OCI-LY7 (cell line): ENCODE measurements around the gene MIEF2. TPM values are rescaled to one million over a fixed set of nuclear protein-coding genes. Genes with fewer than 3 reads are reported as not detected.

Source experiments
- BruUV-seq: library from RNA; stranded (reverse); fragments of 400-500 nt; replicated peaks from 2 replicates; lab custom pipeline; 2021; lab: Mats Ljungman, UMichigan
- CTCF ChIA-PET: fragments of 300-600 bp; sonication (Branson Sonifier 250); formaldehyde crosslinking; loops from one replicate; lab custom pipeline; 2022; ENCODE audit warnings: antibody characterized with exemption; ENCODE audit not compliant: unreplicated experiment; lab: Charles Lee
- POLR2A ChIA-PET: fragments of 300-600 bp; sonication (Branson Sonifier 250); formaldehyde crosslinking; loops from one replicate; lab custom pipeline; 2022; ENCODE audit warnings: antibody characterized with exemption; lab: Charles Lee
- DNase-seq: peaks from one replicate; pipeline ENCODE4 v3.0.0-alpha.2; 2015; ENCODE audit warnings: low spot score
- H2AFZ ChIP-seq: fragments of 200-600 bp; sonication (generic), shearing (Covaris generic); 2 replicates; pipeline ENCODE4 v1.6.1; 2014; ENCODE audit warnings: mild to moderate bottlenecking, antibody characterized with exemption, low read length, moderate library complexity
- H3K27ac ChIP-seq: fragments of 200-600 bp; sonication (generic); 2 replicates; pipeline ENCODE4 v1.5.1; 2014; ENCODE audit warnings: mixed run types, low read depth, mild to moderate bottlenecking, moderate library complexity, low read length, inconsistent platforms; ENCODE audit not compliant: poor library complexity, severe bottlenecking
- H3K36me3 ChIP-seq: fragments of 200-600 bp; sonication (generic); 2 replicates; pipeline ENCODE4 v1.6.1; 2014; ENCODE audit warnings: mild to moderate bottlenecking, antibody characterized with exemption, low read length, moderate library complexity, mixed read lengths; ENCODE audit not compliant: insufficient read depth
- H3K4me1 ChIP-seq: fragments of 200-600 bp; sonication (generic); 2 replicates; pipeline ENCODE4 v1.5.1; 2014; ENCODE audit warnings: mild to moderate bottlenecking, low read length; ENCODE audit not compliant: insufficient read depth, poor library complexity, severe bottlenecking
- H3K4me2 ChIP-seq: fragments of 200-600 bp; sonication (generic); 2 replicates; pipeline ENCODE4 v1.6.1; 2014; ENCODE audit warnings: mild to moderate bottlenecking, low read length
- H3K4me3 ChIP-seq: fragments of 200-600 bp; sonication (generic); 2 replicates; pipeline ENCODE4 v1.5.1; 2014; ENCODE audit warnings: mild to moderate bottlenecking, low read depth, low read length; ENCODE audit not compliant: poor library complexity, severe bottlenecking
- H3K79me2 ChIP-seq: fragments of 200-600 bp; sonication (generic); 2 replicates; pipeline ENCODE4 v1.6.1; 2016; ENCODE audit warnings: low read depth, mild to moderate bottlenecking, low read length, moderate library complexity, mixed read lengths; ENCODE audit not compliant: insufficient read depth
- H3K9me2 ChIP-seq: fragments of 200-600 bp; sonication (generic); 2 replicates; pipeline ENCODE4 v1.6.1; 2016; ENCODE audit warnings: mild to moderate bottlenecking, low read length, mixed read lengths; ENCODE audit not compliant: insufficient read depth
- H3K9me3 ChIP-seq: fragments of 200-600 bp; sonication (generic); 2 replicates; pipeline ENCODE4 v1.6.1; 2014; ENCODE audit warnings: mild to moderate bottlenecking, mixed run types, low read length, mixed read lengths
- H4K20me1 ChIP-seq: fragments of 200-600 bp; sonication (generic); 2 replicates; pipeline ENCODE4 v1.6.1; 2014; ENCODE audit warnings: mild to moderate bottlenecking, antibody characterized with exemption, low read length, moderate library complexity, mixed read lengths; ENCODE audit not compliant: insufficient read depth
- EZH2phosphoT487 ChIP-seq: fragments of 200-600 bp; sonication (generic); IDR thresholded peaks from 2 replicates; pipeline ENCODE4 v1.6.1; 2018; ENCODE audit warnings: low read depth, borderline replicate concordance, mild to moderate bottlenecking, mixed run types, antibody characterized with exemption, low read length, moderate library complexity, mixed read lengths
- intact Hi-C: fragments of 100-400 bp; cut with micrococcal nuclease; formaldehyde crosslinking; loops from one replicate; pipeline ENCODE4 v1.10.0; 2022; ENCODE audit not compliant: unreplicated experiment
- total RNA-seq, 2 experiments: library from RNA; depleted of rRNA in 1 of 2; stranded (reverse); fragments of >200 nt in 1 of 2; shearing (Covaris generic) in 1 of 2; gene quantifications; 2 replicates each; pipeline ENCODE4 v1.2.3, GENCODE V29; 2014 to 2022
- TF ChIP-seq, protein P1 (sequence below): fragments of 200-600 bp; sonication (generic); conservative IDR thresholded peaks from 2 replicates; pipeline ENCODE4 v1.5.1; 2014; ENCODE audit warnings: mild to moderate bottlenecking, antibody characterized with exemption, low read length, moderate library complexity, mixed read lengths

The MIEF2 gene
- total RNA-seq, 2 experiments from 2014 or later, result 7.9 to 11.8 TPM

DNA sequence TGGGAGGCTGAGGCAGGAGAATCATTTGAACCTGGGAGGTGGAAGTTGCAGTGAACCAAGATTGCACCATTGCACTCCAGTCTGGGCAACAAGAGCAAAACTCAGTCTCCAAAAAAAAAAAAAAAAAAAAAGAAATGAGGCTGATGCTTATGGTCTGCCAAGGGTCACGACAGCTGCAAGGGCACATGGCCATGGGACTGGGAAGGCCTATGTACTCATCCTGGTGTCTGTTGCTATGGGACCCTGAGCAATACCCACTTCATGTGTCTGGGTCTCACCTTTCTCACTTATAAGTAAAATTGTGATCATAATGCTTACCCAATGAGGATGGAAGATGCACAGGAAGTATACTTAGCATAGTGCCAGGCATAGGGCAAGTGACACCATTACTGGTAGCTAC is 16.6 kb downstream of the MIEF2 start:
- peaks cover 86% of the 10 kb centered on the region for H3K36me3 ChIP-seq

DNA sequence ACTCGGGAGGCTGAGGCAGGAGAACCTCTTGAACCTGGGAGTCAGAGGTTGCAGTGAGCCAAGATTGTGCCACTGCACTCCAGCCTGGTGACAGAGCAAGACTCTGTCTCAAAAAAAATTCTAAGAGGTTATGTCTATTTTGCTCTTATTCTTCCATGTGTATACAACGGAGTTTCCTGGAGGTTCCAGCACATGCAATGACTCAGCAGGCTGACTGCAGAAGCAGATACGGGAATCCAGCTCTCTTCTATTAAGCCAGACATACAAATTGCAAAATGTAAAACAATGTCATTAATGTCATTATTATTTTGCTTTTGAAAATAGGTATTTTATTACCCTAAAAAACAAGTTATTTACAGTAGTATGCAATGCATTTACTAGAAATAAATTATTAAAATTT is 18.4 kb downstream of the MIEF2 start:
- no peaks in the 10 kb centered on the region for H3K9me3 ChIP-seq
- H3K4me3 ChIP-seq, result no peak overlapping the region
- no peaks in the 10 kb centered on the region for H4K20me1 ChIP-seq
- H2AFZ ChIP-seq, result no peak overlapping the region
- no peak for DNase-seq
- peaks cover 87% of the 10 kb centered on the region for H3K36me3 ChIP-seq
- no peaks in the 10 kb centered on the region for H3K4me1 ChIP-seq
- H3K4me2 ChIP-seq, result no peak overlapping the region
- ChIA-PET CTCF (no interaction called here), POLR2A (no interaction called here)
- no peaks in the 10 kb centered on the region for H3K9me2 ChIP-seq
- no peaks in the 10 kb centered on the region for H3K79me2 ChIP-seq
- no TSS peak for BruUV-seq
- intact Hi-C loops, result no loop called here
- TF ChIP-seq, protein P1, sequence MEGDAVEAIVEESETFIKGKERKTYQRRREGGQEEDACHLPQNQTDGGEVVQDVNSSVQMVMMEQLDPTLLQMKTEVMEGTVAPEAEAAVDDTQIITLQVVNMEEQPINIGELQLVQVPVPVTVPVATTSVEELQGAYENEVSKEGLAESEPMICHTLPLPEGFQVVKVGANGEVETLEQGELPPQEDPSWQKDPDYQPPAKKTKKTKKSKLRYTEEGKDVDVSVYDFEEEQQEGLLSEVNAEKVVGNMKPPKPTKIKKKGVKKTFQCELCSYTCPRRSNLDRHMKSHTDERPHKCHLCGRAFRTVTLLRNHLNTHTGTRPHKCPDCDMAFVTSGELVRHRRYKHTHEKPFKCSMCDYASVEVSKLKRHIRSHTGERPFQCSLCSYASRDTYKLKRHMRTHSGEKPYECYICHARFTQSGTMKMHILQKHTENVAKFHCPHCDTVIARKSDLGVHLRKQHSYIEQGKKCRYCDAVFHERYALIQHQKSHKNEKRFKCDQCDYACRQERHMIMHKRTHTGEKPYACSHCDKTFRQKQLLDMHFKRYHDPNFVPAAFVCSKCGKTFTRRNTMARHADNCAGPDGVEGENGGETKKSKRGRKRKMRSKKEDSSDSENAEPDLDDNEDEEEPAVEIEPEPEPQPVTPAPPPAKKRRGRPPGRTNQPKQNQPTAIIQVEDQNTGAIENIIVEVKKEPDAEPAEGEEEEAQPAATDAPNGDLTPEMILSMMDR, result no peak
- TF ChIP-seq EZH2phosphoT487, result no peak
- no peak overlapping the region for H3K27ac ChIP-seq

More for the DNA sequence above, 16.6 kb downstream of the MIEF2 start:
- BruUV-seq, result no TSS peak
- H3K27ac ChIP-seq, result no peak overlapping the region
- no peak overlapping the region for H3K4me3 ChIP-seq
- DNase-seq, result no peak
- H4K20me1 ChIP-seq, result no peaks in the 10 kb centered on the region
- H3K79me2 ChIP-seq, result no peaks in the 10 kb centered on the region
- no peak overlapping the region for H2AFZ ChIP-seq
- ChIA-PET CTCF (no interaction called here), POLR2A (interaction anchor here (0.6 to 0.7 kb wide), 2 partner anchors 12 to 14 kb away, joined by 3 read pairs; no protein-coding TSS in a partner anchor)
- TF ChIP-seq EZH2phosphoT487, result no peak
- TF ChIP-seq, protein P1, result no peak
- no peak overlapping the region for H3K4me2 ChIP-seq
- no peaks in the 10 kb centered on the region for H3K9me2 ChIP-seq
- H3K4me1 ChIP-seq, result no peaks in the 10 kb centered on the region
- intact Hi-C loops, result no loop called here
- no peaks in the 10 kb centered on the region for H3K9me3 ChIP-seq

DNA sequence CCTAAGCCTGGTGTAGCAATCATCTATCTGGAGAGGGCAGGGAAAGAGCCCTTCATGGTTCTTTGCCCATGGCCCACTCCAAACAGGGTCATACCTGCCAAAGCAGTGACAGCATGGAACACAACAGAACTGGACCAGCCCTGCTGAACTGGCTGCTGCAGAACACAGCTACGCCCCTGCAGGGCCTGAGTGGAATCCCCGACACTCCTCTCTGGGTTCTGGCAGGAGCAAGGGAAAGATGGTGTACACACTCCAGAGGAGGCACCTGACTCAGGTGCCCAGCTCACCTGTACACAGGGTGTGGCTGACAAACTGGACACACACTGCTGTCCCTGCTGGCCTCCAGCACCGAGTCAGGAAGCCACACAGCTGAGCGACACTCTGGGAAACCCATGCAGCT is 19.8 kb downstream of the MIEF2 start:
- Histone ChIP-seq H4K20me1 (no peaks in the 10 kb centered on the region), H3K9me3 (no peaks in the 10 kb centered on the region), H3K79me2 (no peaks in the 10 kb centered on the region), H3K4me1 (no peaks in the 10 kb centered on the region), H3K27ac (no peak overlapping the region), H3K9me2 (no peaks in the 10 kb centered on the region), H2AFZ (no peak overlapping the region), H3K4me2 (no peak overlapping the region), H3K36me3 (peaks cover 90% of the 10 kb centered on the region), H3K4me3 (no peak overlapping the region)
- ChIA-PET POLR2A (no interaction called here), CTCF (no interaction called here)
- TF ChIP-seq EZH2phosphoT487, result no peak
- TF ChIP-seq, protein P1, result no peak
- BruUV-seq, result no TSS peak
- intact Hi-C loops, result no loop called here
- DNase-seq, result no peak
